ENCODE results near the gene PPP1R16B. TPM values are rescaled to one million over a fixed set of nuclear protein-coding genes. Genes with fewer than 3 reads are reported as not detected.

The PPP1R16B gene
- total RNA-seq (10 to 100 TPM in 1 of 2 donors, 1 to 10 TPM in 1; 6.0 to 15.0 TPM), polyA plus RNA-seq (1 to 10 TPM; 2.6 to 8.3 TPM)
- long read RNA-seq, donor 1, result 0 reads
- long read RNA-seq, donor 2, full-length matches to known transcripts, result 1 of 1 reads
- long read RNA-seq, donor 2, partial matches to known transcripts, result 0 of 1 reads
- long read RNA-seq, donor 2, other reads (novel, unspliced or antisense), result 0 of 1 reads
- long read RNA-seq, donor 3, full-length matches to known transcripts, result 2 of 2 reads
- long read RNA-seq, donor 3, partial matches to known transcripts, result 0 of 2 reads
- long read RNA-seq, donor 3, other reads (novel, unspliced or antisense), result 0 of 2 reads
- long read RNA-seq, donor 4, full-length matches to known transcripts, result 1 of 1 reads
- long read RNA-seq, donor 4, partial matches to known transcripts, result 0 of 1 reads
- long read RNA-seq, donor 4, other reads (novel, unspliced or antisense), result 0 of 1 reads
- long read RNA-seq, donor 5, full-length matches to known transcripts, result 2 of 2 reads
- long read RNA-seq, donor 5, partial matches to known transcripts, result 0 of 2 reads
- long read RNA-seq, donor 5, other reads (novel, unspliced or antisense), result 0 of 2 reads

GRCh38 chr20:38805502-38805957 lies at the start of gene PPP1R16B:
Gene PPP1R16B, plus strand, starts transcription at chr20:38805697. Its CDS starts 30,229 bp downstream, at chr20:38835926.
- H3K9ac ChIP-seq (ENCODE audit: insufficient read depth in 1 of 2, low read length in 2 of 2), result no peak within 1 kb of the TSS
- H3K9me3 ChIP-seq (ENCODE audit: control insufficient read depth in 4 of 4, insufficient read depth in 3 of 4, low read length in 3 of 4), result peaks cover 0 to 3% (median 0%) of the 10 kb centered on the region in 4 donors
- peaks cover 0 to 37% (median 24%) of the 10 kb centered on the region in 3 donors for H3K27me3 ChIP-seq (ENCODE audit: control insufficient read depth in 3 of 3, insufficient read depth in 3 of 3, low read length in 2 of 3)
- 1% methylated on average over 37 to 40 of the region's 40 CpGs for WGBS, 2 donors
- peaks cover 0 to 23% (median 0%) of the 10 kb centered on the region in 5 donors for H3K4me1 ChIP-seq (ENCODE audit: control insufficient read depth in 5 of 5, insufficient read depth in 5 of 5, low read length in 5 of 5)
- H3K4me3 ChIP-seq, result peak within 1 kb of the TSS; percentile 54
- H3K36me3 ChIP-seq (ENCODE audit: control insufficient read depth in 4 of 4, insufficient read depth in 4 of 4, low read length in 4 of 4), result no peaks in the 10 kb centered on the region
- H3K27ac ChIP-seq (ENCODE audit: low read depth in 1 of 2, low read length in 1 of 2), result peak within 1 kb of the TSS; percentile 67 to 90
- DNase-seq, result peak; percentile 46 to 73 (median 64)
- peak; percentile 85 for ATAC-seq (ENCODE audit: insufficient read depth, low FRiP score)
- TF ChIP-seq, protein P1, sequence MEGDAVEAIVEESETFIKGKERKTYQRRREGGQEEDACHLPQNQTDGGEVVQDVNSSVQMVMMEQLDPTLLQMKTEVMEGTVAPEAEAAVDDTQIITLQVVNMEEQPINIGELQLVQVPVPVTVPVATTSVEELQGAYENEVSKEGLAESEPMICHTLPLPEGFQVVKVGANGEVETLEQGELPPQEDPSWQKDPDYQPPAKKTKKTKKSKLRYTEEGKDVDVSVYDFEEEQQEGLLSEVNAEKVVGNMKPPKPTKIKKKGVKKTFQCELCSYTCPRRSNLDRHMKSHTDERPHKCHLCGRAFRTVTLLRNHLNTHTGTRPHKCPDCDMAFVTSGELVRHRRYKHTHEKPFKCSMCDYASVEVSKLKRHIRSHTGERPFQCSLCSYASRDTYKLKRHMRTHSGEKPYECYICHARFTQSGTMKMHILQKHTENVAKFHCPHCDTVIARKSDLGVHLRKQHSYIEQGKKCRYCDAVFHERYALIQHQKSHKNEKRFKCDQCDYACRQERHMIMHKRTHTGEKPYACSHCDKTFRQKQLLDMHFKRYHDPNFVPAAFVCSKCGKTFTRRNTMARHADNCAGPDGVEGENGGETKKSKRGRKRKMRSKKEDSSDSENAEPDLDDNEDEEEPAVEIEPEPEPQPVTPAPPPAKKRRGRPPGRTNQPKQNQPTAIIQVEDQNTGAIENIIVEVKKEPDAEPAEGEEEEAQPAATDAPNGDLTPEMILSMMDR (IDR thresholded peaks at IDR 0.05; ENCODE audit: control extremely low read depth, extremely low read depth), result no peak

DNA sequence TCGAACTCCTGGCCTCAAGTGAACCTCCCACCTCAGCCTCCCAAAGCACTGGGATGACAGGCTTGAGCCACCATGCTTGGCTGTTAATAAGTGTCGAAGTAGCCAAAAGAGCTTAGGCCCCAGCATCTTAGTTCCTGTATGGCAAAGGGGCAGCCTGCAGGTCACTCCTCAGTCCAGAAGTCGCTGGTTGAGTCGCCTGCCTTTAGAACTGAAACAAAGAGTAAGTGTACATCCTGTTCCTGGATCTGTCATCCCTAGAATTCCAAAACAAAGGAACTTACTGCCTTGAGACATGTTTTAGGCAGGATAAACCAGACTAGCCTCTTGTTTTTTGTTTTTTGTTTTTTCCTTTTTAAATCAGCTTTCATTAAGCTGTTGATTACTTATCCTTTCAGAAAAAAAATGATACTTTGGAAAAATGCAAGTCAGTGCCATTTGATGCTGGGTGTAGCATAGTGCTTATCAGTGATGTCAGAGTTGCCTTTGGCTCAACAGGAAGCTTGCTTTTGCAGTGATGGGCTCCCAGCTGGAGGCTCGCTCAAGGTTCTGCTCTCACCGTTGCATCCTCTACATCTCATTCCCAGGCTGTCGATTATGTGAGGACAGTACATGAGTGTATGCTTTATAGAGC lies 48.2 kb upstream of the PPP1R16B start:
- Histone ChIP-seq H3K27ac (ENCODE audit: low read depth in 1 of 2, low read length in 1 of 2) (peak overlapping the region in 1 of 2 donors; percentile 56), H3K27me3 (ENCODE audit: control insufficient read depth in 3 of 3, insufficient read depth in 3 of 3, low read length in 2 of 3) (no peaks in the 10 kb centered on the region), H3K4me1 (ENCODE audit: control insufficient read depth in 5 of 5, insufficient read depth in 5 of 5, low read length in 5 of 5) (peaks cover 0 to 1% (median 0%) of the 10 kb centered on the region in 5 donors), H3K9ac (ENCODE audit: insufficient read depth in 1 of 2, low read length in 2 of 2) (no peak overlapping the region), H3K36me3 (ENCODE audit: control insufficient read depth in 4 of 4, insufficient read depth in 4 of 4, low read length in 4 of 4) (peaks cover 23 to 38% (median 27%) of the 10 kb centered on the region in 4 donors), H3K9me3 (ENCODE audit: control insufficient read depth in 4 of 4, insufficient read depth in 3 of 4, low read length in 3 of 4) (no peaks in the 10 kb centered on the region), H3K4me3 (no peak overlapping the region)
- WGBS, 2 donors, result 72 to 87% methylated on average over 7 of the region's 7 CpGs
- DNase-seq, result peak in 1 of 3 donors; percentile 28
- ATAC-seq (ENCODE audit: insufficient read depth, low FRiP score), result no peak
- TF ChIP-seq, protein P1 (IDR thresholded peaks at IDR 0.05; ENCODE audit: control extremely low read depth, extremely low read depth), result no peak

DNA sequence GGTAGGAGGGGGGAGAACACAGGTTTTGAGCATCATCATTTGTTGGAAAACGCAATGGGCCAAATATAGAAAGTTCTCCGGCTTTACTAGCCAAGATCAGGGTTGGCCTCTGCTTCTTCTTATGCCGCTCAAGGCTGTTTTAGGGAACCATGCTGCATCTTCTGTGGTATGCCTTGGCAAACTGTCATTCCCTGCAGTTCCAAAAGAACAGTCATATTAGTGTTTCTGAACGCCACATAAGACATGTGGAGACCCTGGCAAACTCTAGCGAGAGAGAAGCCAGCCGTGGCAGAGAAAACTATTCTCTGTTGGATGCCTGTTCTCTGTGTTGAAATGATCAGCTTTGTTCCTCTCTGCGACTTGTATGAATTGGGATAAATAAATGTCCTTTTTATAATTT lies 46.4 kb upstream of the PPP1R16B start:
- no peak overlapping the region for H3K4me3 ChIP-seq
- H3K36me3 ChIP-seq (ENCODE audit: control insufficient read depth in 4 of 4, insufficient read depth in 4 of 4, low read length in 4 of 4), result peaks cover 34 to 41% (median 37%) of the 10 kb centered on the region in 4 donors
- no peaks in the 10 kb centered on the region for H3K27me3 ChIP-seq (ENCODE audit: control insufficient read depth in 3 of 3, insufficient read depth in 3 of 3, low read length in 2 of 3)
- DNase-seq (no peak), ATAC-seq (ENCODE audit: insufficient read depth, low FRiP score) (no peak)
- no peak overlapping the region for H3K27ac ChIP-seq (ENCODE audit: low read depth in 1 of 2, low read length in 1 of 2)
- TF ChIP-seq, protein P1 (IDR thresholded peaks at IDR 0.05; ENCODE audit: control extremely low read depth, extremely low read depth), result no peak
- H3K4me1 ChIP-seq (ENCODE audit: control insufficient read depth in 5 of 5, insufficient read depth in 5 of 5, low read length in 5 of 5), result peaks cover 0 to 1% (median 0%) of the 10 kb centered on the region in 5 donors
- H3K9ac ChIP-seq (ENCODE audit: insufficient read depth in 1 of 2, low read length in 2 of 2), result no peak overlapping the region
- H3K9me3 ChIP-seq (ENCODE audit: control insufficient read depth in 4 of 4, insufficient read depth in 3 of 4, low read length in 3 of 4), result no peaks in the 10 kb centered on the region
- 95 to 97% methylated on average over 7 of the region's 7 CpGs for WGBS, 2 donors

Data from lung (tissue), 16 donors.